ENCODE measurements around the gene CPT1B.

- TF ChIP-seq POLR2A (IDR thresholded peaks at IDR 0.05) (no peak), CTCF (IDR thresholded peaks at IDR 0.05) (no peak)
Measured at GRCh38 chr22:50585781-50586180, 7.6 kb upstream of the CPT1B start.

All from sigmoid colon (tissue), 3 donors.